HG03442 (cell line): ENCODE measurements around the gene NPR1.
A peak's percentile ranks its signal among the peaks of the same experiment; 100 is the strongest.
"Not testable (repeated sequence)": the region's sequence is repeated elsewhere in the genome, so short reads cannot be mapped to it uniquely, and the experiment has no call there.

ENCODE experiments used
- ATAC-seq: cut with Tn5 transposase; IDR thresholded peaks from one replicate; pipeline ENCODE4 v1.9.1; 2021; ENCODE audit warnings: mild to moderate bottlenecking, moderate library complexity; ENCODE audit not compliant: unreplicated experiment

The NPR1 gene

GRCh38 chr1:153723687-153724086, 45.2 kb downstream of the NPR1 start:
- ATAC-seq = no peak

DNA sequence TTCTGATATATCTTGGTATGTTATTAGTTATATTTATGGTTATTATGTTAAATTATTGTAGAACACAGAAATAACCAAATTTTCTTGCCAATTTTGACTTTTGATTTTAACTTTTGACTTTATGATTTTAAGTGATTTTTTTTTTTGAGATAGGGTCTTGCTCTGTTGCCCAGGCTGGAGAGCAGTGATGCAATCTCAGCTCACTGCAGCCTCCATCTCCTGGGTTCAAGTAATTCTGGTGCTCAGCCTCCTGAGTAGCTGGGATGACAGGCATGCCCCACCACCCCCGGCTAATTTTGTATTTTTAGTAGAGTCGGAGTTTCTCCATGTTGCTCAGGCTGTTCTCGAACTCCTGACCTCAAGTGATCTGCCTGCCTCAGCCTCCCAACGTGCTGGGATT, 46.1 kb downstream of the NPR1 start:
- not testable (repeated sequence) for ATAC-seq

- peak; percentile 92 for ATAC-seq
These were observed 49.2 kb downstream of the NPR1 start, which contains the start of gene INTS3 for GRCh38 chr1:153727463-153728304. TSS of gene INTS3 (plus strand) at chr1:153728050. CDS start at chr1:153728635, 585 bp downstream.

GRCh38 chr1:153728305-153729066, 50.0 kb downstream of the NPR1 start:
- no peak for ATAC-seq

- no peak for ATAC-seq
These were observed 52.0 kb downstream of the NPR1 start for GRCh38 chr1:153730468-153730988.

DNA sequence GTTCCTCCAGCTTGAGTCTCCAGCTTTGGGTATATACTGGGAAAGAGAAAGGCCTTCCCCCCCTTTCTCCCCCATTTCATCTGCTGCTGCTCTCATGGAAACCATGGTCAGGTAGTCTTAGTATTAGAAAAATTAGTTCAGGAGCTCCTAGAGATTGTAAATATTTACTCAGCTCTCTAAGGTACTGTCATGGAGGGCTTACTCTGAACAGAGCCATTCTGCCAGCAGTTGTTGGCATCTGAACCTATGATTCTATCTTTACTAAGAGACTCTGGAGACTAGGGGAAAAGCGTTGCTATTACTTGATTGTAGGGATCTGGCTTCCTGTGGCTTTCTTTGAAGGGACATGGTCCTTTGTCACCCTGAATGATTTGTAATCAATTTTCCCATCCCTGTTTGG, 55.5 kb downstream of the NPR1 start:
- no peak for ATAC-seq

DNA sequence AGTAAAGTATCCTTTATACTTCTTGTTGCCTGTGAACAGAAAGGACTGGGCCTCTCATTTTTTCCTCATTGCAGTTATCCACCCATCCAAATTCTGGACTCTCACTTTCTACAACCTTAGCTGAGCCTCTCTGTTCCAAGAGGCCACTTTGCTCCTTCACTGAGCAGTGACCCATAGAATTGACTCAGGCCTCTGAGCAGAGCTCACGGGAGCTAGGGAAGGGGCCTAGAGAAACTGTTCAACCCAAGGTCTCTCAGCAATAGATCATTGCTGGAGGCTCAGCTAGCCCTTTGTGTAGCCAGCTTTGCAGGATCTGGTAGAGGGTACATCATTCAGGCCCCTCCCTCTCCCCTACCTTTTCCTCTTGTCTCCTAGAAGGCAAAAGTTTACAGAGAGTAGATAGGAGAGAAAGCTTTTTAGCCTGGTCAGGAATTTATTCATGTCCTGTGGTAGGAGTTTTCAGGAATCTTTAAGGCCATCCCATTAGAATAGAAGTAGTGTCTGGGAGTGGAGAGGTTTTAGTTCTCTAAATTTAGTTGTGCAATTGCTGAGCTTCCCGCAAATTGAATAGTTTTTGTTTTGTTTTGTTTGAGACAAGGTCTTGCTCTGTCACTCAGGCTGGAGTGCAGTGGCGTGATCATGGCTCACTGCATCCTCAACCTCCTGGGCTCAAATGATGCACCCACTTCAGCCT, 56.1 kb downstream of the NPR1 start:
- ATAC-seq = no peak

- ATAC-seq = no peak
These were observed 56.6 kb downstream of the NPR1 start for GRCh38 chr1:153735090-153735420.

DNA sequence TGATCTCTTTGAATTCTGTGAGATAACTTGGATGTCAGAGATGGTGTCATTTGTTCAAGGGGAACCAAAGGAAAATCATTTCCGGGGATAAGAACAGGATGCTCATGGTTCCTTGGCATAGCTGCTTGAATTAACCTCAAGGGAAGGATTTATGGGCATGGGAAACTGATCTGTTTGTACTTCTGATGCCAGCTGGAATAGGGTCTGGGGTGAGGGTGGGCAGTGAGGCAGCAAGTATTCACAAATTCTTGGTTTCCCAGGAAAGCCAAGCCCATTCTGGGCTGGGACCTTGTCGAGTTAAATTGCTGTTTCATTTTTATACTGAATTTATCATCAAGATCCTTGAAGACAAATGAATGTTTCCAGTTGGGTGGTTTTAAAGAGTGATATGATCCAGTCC, 63.5 kb downstream of the NPR1 start:
- no peak for ATAC-seq

GRCh38 chr1:153742411-153743142, 64.1 kb downstream of the NPR1 start:
- ATAC-seq = peak; percentile 59
